Neural progenitor cell (in vitro differentiated cells): ENCODE measurements around the gene NUDT16.

ENCODE experiments used
- CTCF ChIP-seq: fragments of 200-600 bp; sonication (generic); IDR thresholded peaks from 2 replicates; pipeline ENCODE4 v1.5.1; 2017; ENCODE audit warnings: antibody characterized with exemption, mild to moderate bottlenecking
- EZH2 ChIP-seq: fragments of 200-600 bp; sonication (generic); IDR thresholded peaks from 2 replicates; pipeline ENCODE4 v1.6.1; 2017; ENCODE audit warnings: antibody characterized with exemption, mild to moderate bottlenecking, moderate library complexity
- EZH2phosphoT487 ChIP-seq: fragments of 200-600 bp; sonication (generic); IDR thresholded peaks from 2 replicates; pipeline ENCODE4 v1.6.1; 2017; ENCODE audit warnings: antibody characterized with exemption

- no peak for TF ChIP-seq CTCF
- no peak for TF ChIP-seq EZH2
- TF ChIP-seq EZH2phosphoT487, result no peak
Measured at GRCh38 chr3:131350506-131350905, 31.1 kb upstream of the NUDT16 start.
